Measurements from ENCODE around the gene SLC17A4. TPM values are rescaled to one million over a fixed set of nuclear protein-coding genes. Genes with fewer than 3 reads are reported as not detected.
"Not testable (repeated sequence)": the region's sequence is repeated elsewhere in the genome, so short reads cannot be mapped to it uniquely, and the experiment has no call there.

Gene SLC17A4
- total and polyA plus RNA-seq, 2 experiments from 2014 or later, result not detected

DNA sequence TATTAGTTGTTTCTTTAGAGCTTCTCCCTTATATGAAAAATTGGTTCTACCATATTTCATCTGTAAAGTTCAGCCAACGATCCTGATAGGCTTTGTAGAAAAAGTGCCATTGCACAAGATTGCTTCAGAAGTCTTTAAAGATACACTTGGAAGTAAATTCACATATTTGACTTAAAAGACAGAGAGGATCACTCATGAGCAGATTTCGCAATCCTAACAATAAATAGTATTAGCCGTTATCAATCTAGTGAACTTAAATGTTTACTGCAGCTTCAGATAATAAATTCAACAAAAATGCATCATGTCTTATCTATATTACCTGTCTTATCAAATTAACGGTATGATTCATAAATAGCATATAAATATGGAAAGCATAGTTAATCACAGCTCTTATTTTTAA lies 8.7 kb upstream of the SLC17A4 start:
- Histone ChIP-seq H3K4me3 (no peak overlapping the region), H3K27ac (no peak overlapping the region), H3K36me3 (no peaks in the 10 kb centered on the region), H3K9me3 (ENCODE audit: low read depth) (no peaks in the 10 kb centered on the region), H3K27me3 (no peaks in the 10 kb centered on the region), H3K4me1 (ENCODE audit: low read depth) (no peaks in the 10 kb centered on the region)
- TF ChIP-seq, protein P1, sequence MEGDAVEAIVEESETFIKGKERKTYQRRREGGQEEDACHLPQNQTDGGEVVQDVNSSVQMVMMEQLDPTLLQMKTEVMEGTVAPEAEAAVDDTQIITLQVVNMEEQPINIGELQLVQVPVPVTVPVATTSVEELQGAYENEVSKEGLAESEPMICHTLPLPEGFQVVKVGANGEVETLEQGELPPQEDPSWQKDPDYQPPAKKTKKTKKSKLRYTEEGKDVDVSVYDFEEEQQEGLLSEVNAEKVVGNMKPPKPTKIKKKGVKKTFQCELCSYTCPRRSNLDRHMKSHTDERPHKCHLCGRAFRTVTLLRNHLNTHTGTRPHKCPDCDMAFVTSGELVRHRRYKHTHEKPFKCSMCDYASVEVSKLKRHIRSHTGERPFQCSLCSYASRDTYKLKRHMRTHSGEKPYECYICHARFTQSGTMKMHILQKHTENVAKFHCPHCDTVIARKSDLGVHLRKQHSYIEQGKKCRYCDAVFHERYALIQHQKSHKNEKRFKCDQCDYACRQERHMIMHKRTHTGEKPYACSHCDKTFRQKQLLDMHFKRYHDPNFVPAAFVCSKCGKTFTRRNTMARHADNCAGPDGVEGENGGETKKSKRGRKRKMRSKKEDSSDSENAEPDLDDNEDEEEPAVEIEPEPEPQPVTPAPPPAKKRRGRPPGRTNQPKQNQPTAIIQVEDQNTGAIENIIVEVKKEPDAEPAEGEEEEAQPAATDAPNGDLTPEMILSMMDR (IDR thresholded peaks at IDR 0.05; ENCODE audit: low read depth, low read length), result no peak
- no peak for DNase-seq (ENCODE audit: low read depth in 1 of 2, low spot score in 1 of 2)

DNA sequence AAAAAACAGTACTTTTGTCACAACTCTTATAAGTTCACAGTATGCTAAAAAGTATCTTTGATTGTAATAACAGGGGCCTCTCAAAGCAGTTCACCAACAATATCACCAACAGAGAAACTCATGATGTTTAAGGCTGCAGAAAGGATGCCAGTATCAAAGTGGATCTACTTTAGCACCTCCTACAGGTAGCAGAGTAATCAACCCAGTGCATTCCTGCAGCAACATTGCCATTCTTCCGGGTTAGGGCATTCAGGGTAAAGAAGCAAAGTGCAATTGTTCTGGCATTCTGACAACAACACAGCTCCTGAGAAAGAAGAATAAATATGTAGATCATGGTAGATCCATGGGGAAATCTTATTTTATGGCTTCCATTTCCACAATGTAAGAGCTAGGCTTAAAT lies 7.6 kb upstream of the SLC17A4 start:
- no peak for DNase-seq (ENCODE audit: low read depth in 1 of 2, low spot score in 1 of 2)
- H3K36me3 ChIP-seq, result no peaks in the 10 kb centered on the region
- TF ChIP-seq, protein P1 (IDR thresholded peaks at IDR 0.05; ENCODE audit: low read depth, low read length), result no peak
- no peak overlapping the region for H3K27ac ChIP-seq
- no peaks in the 10 kb centered on the region for H3K27me3 ChIP-seq
- H3K4me3 ChIP-seq, result no peak overlapping the region
- no peaks in the 10 kb centered on the region for H3K4me1 ChIP-seq (ENCODE audit: low read depth)
- H3K9me3 ChIP-seq (ENCODE audit: low read depth), result no peaks in the 10 kb centered on the region

DNA sequence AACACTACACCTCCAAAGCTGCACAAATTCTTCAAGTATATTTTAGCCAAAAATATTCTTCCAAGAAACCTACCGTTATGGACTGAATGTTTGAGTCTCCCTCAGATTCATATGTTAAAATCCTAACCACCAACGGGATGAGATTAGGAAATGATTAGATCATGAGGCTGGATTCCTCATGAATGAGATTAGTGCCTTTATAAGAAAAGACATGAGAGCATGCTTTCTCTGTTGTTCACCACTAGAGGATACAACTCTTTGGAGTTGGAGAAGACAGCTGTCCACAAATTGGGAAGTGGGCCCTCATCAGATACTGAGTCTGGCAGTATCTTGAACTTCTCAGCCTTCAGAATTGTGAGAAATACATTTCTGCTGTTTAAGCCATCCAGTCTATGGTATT lies 7.1 kb upstream of the SLC17A4 start:
- no peak overlapping the region for H3K27ac ChIP-seq
- no peaks in the 10 kb centered on the region for H3K4me1 ChIP-seq (ENCODE audit: low read depth)
- H3K36me3 ChIP-seq, result no peaks in the 10 kb centered on the region
- no peaks in the 10 kb centered on the region for H3K27me3 ChIP-seq
- DNase-seq (ENCODE audit: low read depth in 1 of 2, low spot score in 1 of 2), result no peak
- no peak overlapping the region for H3K4me3 ChIP-seq
- H3K9me3 ChIP-seq (ENCODE audit: low read depth), result no peaks in the 10 kb centered on the region
- TF ChIP-seq, protein P1 (IDR thresholded peaks at IDR 0.05; ENCODE audit: low read depth, low read length), result no peak

DNA sequence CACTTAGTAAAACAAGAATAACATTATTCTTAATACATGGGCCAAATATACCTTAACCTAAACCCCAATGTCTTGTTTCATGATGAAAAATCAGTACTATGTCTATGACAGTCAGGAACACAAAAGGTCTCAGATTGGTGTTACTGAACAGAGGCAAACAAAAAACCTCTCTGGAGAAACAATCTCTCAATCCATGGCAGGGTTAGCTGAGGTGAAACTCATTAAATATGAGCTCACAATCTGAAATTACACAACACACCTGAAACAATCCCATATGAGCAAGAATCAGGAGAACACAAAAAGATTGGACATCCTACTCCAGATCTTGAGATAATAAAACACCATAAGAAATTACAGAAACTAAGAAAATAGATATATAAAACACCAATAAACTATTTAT lies 6.5 kb upstream of the SLC17A4 start:
- H3K36me3 ChIP-seq, result no peaks in the 10 kb centered on the region

DNA sequence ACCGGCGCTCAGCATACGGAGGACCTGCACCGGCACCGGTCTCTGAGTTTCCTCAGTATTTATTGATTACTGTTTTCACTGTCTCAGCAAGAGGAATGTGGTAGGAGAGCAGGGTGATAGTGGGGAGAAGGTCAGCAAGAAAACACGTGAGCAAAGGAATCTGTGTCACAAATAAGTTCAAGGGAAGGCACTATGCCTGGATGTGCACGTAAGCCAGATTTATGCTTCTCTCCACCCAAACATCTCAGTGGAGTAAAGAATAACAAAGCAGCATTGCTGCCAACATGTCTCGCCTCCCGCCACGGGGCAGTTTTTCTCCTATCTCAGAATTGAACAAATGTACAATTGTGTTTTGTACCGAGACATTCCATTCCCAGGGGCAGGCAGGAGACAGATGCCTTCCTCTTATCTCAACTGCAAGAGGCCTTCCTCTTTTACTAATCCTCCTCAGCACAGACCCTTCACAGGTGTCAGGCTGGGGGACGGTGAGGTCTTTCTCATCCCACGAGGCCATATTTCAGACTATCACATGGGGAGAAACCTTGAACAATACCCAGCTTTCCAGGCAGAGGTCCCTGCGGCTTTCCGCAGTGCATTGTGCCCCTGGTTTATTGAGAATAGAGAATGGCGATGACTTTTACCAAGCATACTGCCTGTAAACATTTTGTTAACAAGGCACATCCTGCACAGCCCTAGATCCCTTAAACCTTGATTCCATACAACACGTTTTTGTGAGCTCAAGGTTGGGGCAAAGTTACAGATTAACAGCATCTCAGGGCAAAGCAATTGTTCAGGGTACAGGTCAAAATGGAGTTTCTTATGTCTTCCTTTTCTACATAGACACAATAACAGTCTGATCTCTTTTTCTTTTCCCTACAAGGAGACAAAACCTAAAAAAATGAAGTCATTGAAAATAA lies 5.7 kb upstream of the SLC17A4 start:
- H3K36me3 ChIP-seq; H3K4me1 ChIP-seq (ENCODE audit: low read depth); H3K27ac ChIP-seq; H3K9me3 ChIP-seq (ENCODE audit: low read depth); H3K27me3 ChIP-seq; H3K4me3 ChIP-seq; DNase-seq (ENCODE audit: low read depth in 1 of 2, low spot score in 1 of 2): not testable (repeated sequence)

More for the DNA sequence above, 6.5 kb upstream of the SLC17A4 start:
- Histone ChIP-seq H3K27ac (no peak overlapping the region), H3K27me3 (no peaks in the 10 kb centered on the region), H3K4me1 (ENCODE audit: low read depth) (no peaks in the 10 kb centered on the region), H3K9me3 (ENCODE audit: low read depth) (no peaks in the 10 kb centered on the region), H3K4me3 (no peak overlapping the region)
- TF ChIP-seq, protein P1 (IDR thresholded peaks at IDR 0.05; ENCODE audit: low read depth, low read length), result no peak
- DNase-seq (ENCODE audit: low read depth in 1 of 2, low spot score in 1 of 2), result no peak

DNA sequence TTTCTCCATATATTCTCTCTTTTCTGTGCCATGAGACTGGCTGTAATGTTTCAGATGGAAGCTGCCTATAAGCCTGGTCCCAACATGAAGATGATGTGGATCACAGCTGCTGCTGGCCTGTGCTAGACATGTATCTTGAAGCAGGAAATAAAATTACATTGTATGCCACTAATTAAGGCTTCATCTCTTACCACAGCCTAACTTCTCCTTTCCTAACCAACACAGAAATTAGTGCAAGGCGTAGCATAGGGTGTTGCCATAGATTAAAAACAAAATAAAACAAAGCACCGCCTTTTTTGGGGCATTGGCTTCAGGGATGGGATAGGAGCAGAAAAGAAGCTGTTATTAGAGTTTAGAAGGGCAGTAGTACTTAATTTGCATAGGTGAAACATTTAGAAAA lies 4.7 kb upstream of the SLC17A4 start:
- Histone ChIP-seq H3K9me3 (ENCODE audit: low read depth) (no peaks in the 10 kb centered on the region), H3K27me3 (no peaks in the 10 kb centered on the region), H3K36me3 (no peaks in the 10 kb centered on the region), H3K4me1 (ENCODE audit: low read depth) (no peaks in the 10 kb centered on the region), H3K27ac (no peak overlapping the region), H3K4me3 (no peak overlapping the region)
- TF ChIP-seq, protein P1 (IDR thresholded peaks at IDR 0.05; ENCODE audit: low read depth, low read length), result no peak
- DNase-seq (ENCODE audit: low read depth in 1 of 2, low spot score in 1 of 2), result no peak

Data from cardiac muscle cell (in vitro differentiated cells and primary cell).